ENCODE results near the gene ZC3H12A.

Gene ZC3H12A

DNA sequence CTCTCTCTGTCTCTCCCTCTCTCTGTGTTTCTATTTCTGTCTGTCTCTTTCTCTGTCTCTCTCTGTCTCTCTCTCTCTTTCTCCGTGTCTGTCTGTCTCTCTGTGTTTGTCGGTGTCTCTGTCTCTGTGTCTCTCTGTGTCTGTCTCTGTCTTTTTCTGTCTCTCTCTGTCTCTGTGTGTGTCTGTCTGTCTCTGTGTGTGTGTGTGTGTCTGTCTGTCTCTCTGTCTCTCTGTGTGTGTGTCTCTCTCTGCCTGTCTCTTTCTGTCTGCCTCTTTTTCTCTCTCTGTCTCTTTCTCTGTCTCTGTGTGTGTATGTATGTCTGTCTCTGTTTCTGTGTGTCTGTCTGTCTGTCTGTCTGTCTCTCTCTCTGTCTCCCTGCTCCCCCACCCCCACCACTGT is 31.7 kb upstream of the ZC3H12A start:
- ChIA-PET POLR2A (no interaction called here), CTCF (interaction anchor here (0.7 to 2.1 kb wide), 2 partner anchors 11 to 239 kb away, joined by 3 to 6 read pairs; no protein-coding TSS in a partner anchor)
- Histone ChIP-seq H3K9me3 (ENCODE audit: control insufficient read depth, insufficient read depth, low read depth, low read length) (no peaks in the 10 kb centered on the region), H3K36me3 (ENCODE audit: control insufficient read depth in 2 of 2, insufficient read depth in 1 of 2, low read length in 2 of 2) (no peaks in the 10 kb centered on the region), H3K27ac (ENCODE audit: extremely low read depth, low read depth, low read length) (no peak overlapping the region), H3K4me1 (ENCODE audit: control insufficient read depth, insufficient read depth, low read length) (no peaks in the 10 kb centered on the region), H3K4me3 (ENCODE audit: low read depth, low read length) (no peak overlapping the region)
- TF ChIP-seq ZNF561 (tag by site-specific recombination; IDR thresholded peaks at IDR 0.05; ENCODE audit: borderline replicate concordance) = no peak
- TF ChIP-seq ZNF623 (tag by site-specific recombination; IDR thresholded peaks at IDR 0.05) = no peak
- TF ChIP-seq, protein P1, sequence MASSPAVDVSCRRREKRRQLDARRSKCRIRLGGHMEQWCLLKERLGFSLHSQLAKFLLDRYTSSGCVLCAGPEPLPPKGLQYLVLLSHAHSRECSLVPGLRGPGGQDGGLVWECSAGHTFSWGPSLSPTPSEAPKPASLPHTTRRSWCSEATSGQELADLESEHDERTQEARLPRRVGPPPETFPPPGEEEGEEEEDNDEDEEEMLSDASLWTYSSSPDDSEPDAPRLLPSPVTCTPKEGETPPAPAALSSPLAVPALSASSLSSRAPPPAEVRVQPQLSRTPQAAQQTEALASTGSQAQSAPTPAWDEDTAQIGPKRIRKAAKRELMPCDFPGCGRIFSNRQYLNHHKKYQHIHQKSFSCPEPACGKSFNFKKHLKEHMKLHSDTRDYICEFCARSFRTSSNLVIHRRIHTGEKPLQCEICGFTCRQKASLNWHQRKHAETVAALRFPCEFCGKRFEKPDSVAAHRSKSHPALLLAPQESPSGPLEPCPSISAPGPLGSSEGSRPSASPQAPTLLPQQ (tag by site-specific recombination; IDR thresholded peaks at IDR 0.05) = no peak
- TF ChIP-seq ZNF670 (tag by site-specific recombination; IDR thresholded peaks at IDR 0.05; ENCODE audit: low read depth) = peak; percentile 62; the same call in 1 of the 2 replicates
- TF ChIP-seq ZXDB (tag by site-specific recombination; IDR thresholded peaks at IDR 0.05) = no peak
- TF ChIP-seq, protein P2, sequence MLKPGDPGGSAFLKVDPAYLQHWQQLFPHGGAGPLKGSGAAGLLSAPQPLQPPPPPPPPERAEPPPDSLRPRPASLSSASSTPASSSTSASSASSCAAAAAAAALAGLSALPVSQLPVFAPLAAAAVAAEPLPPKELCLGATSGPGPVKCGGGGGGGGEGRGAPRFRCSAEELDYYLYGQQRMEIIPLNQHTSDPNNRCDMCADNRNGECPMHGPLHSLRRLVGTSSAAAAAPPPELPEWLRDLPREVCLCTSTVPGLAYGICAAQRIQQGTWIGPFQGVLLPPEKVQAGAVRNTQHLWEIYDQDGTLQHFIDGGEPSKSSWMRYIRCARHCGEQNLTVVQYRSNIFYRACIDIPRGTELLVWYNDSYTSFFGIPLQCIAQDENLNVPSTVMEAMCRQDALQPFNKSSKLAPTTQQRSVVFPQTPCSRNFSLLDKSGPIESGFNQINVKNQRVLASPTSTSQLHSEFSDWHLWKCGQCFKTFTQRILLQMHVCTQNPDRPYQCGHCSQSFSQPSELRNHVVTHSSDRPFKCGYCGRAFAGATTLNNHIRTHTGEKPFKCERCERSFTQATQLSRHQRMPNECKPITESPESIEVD (tag by site-specific recombination; IDR thresholded peaks at IDR 0.05) = no peak
- no peak for TF ChIP-seq ZNF610 (tag by site-specific recombination; IDR thresholded peaks at IDR 0.05; ENCODE audit: borderline replicate concordance)
- no peak for TF ChIP-seq TCF7L2 (IDR thresholded peaks at IDR 0.05; ENCODE audit: borderline replicate concordance, low read depth, low read length)
- TF ChIP-seq ZNF473 (tag by site-specific recombination; IDR thresholded peaks at IDR 0.05) = 0 out of 2 replicates have a peak, but pooled peaks have one; percentile 50
- TF ChIP-seq ZNF157 (tag by site-specific recombination; IDR thresholded peaks at IDR 0.05) = 0 out of 2 replicates have a peak, but pooled peaks have one; percentile 15
- TF ChIP-seq, protein P3, sequence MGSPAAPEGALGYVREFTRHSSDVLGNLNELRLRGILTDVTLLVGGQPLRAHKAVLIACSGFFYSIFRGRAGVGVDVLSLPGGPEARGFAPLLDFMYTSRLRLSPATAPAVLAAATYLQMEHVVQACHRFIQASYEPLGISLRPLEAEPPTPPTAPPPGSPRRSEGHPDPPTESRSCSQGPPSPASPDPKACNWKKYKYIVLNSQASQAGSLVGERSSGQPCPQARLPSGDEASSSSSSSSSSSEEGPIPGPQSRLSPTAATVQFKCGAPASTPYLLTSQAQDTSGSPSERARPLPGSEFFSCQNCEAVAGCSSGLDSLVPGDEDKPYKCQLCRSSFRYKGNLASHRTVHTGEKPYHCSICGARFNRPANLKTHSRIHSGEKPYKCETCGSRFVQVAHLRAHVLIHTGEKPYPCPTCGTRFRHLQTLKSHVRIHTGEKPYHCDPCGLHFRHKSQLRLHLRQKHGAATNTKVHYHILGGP (tag by site-specific recombination; IDR thresholded peaks at IDR 0.05) = 0 out of 2 replicates have a peak, but pooled peaks have one; percentile 30
- TF ChIP-seq ZNF596 (tag by site-specific recombination; IDR thresholded peaks at IDR 0.05) = peak; percentile 82
- TF ChIP-seq ZNF624 (tag by site-specific recombination; IDR thresholded peaks at IDR 0.05) = no peak
- TF ChIP-seq ZNF777 (tag by site-specific recombination; IDR thresholded peaks at IDR 0.05; ENCODE audit: borderline replicate concordance) = no peak
- TF ChIP-seq, protein P4, sequence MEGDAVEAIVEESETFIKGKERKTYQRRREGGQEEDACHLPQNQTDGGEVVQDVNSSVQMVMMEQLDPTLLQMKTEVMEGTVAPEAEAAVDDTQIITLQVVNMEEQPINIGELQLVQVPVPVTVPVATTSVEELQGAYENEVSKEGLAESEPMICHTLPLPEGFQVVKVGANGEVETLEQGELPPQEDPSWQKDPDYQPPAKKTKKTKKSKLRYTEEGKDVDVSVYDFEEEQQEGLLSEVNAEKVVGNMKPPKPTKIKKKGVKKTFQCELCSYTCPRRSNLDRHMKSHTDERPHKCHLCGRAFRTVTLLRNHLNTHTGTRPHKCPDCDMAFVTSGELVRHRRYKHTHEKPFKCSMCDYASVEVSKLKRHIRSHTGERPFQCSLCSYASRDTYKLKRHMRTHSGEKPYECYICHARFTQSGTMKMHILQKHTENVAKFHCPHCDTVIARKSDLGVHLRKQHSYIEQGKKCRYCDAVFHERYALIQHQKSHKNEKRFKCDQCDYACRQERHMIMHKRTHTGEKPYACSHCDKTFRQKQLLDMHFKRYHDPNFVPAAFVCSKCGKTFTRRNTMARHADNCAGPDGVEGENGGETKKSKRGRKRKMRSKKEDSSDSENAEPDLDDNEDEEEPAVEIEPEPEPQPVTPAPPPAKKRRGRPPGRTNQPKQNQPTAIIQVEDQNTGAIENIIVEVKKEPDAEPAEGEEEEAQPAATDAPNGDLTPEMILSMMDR (tag by site-specific recombination; IDR thresholded peaks at IDR 0.05) = no peak
- TF ChIP-seq RBAK (tag by site-specific recombination; IDR thresholded peaks at IDR 0.05) = 0 out of 2 replicates have a peak, but pooled peaks have one; percentile 8
- TF ChIP-seq, protein P5, sequence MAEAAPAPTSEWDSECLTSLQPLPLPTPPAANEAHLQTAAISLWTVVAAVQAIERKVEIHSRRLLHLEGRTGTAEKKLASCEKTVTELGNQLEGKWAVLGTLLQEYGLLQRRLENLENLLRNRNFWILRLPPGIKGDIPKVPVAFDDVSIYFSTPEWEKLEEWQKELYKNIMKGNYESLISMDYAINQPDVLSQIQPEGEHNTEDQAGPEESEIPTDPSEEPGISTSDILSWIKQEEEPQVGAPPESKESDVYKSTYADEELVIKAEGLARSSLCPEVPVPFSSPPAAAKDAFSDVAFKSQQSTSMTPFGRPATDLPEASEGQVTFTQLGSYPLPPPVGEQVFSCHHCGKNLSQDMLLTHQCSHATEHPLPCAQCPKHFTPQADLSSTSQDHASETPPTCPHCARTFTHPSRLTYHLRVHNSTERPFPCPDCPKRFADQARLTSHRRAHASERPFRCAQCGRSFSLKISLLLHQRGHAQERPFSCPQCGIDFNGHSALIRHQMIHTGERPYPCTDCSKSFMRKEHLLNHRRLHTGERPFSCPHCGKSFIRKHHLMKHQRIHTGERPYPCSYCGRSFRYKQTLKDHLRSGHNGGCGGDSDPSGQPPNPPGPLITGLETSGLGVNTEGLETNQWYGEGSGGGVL (tag by site-specific recombination; IDR thresholded peaks at IDR 0.05) = 0 out of 2 replicates have a peak, but pooled peaks have one; percentile 0
- TF ChIP-seq ZNF223 (tag by site-specific recombination; IDR thresholded peaks at IDR 0.05) = no peak
- no peak for TF ChIP-seq ZFP3 (tag by site-specific recombination; IDR thresholded peaks at IDR 0.05; ENCODE audit: low read depth)
- no peak for TF ChIP-seq ZBTB1 (tag by site-specific recombination; IDR thresholded peaks at IDR 0.05)
- no peak for TF ChIP-seq ZEB2 (tag by site-specific recombination; IDR thresholded peaks at IDR 0.05)
